GM19463 (cell line): ENCODE results near the gene CHST3.

ENCODE experiments used
- ATAC-seq: cut with Tn5 transposase; IDR thresholded peaks from one replicate; pipeline ENCODE4 v1.9.1; 2021; ENCODE audit warnings: mild to moderate bottlenecking, moderate library complexity; ENCODE audit not compliant: unreplicated experiment

The CHST3 gene

GRCh38 chr10:72049969-72050781 is 86.0 kb downstream of the CHST3 start:
- ATAC-seq, result no peak

- ATAC-seq, result no peak
Measured at GRCh38 chr10:72050873-72051272, 86.7 kb downstream of the CHST3 start.

GRCh38 chr10:72053690-72054089 is 89.5 kb downstream of the CHST3 start:
- ATAC-seq, result no peak

GRCh38 chr10:72056113-72056512 is 91.9 kb downstream of the CHST3 start:
- no peak for ATAC-seq

- no peak for ATAC-seq
Measured at GRCh38 chr10:72056932-72057751, 92.9 kb downstream of the CHST3 start.

GRCh38 chr10:72058347-72058898 is 94.2 kb downstream of the CHST3 start:
- ATAC-seq, result no peak

GRCh38 chr10:72058989-72059842 is 95.0 kb downstream of the CHST3 start:
- no peak for ATAC-seq

GRCh38 chr10:72059843-72060822 is 95.9 kb downstream of the CHST3 start:
- no peak for ATAC-seq

- ATAC-seq, result no peak
Measured at GRCh38 chr10:72061491-72061890, 97.3 kb downstream of the CHST3 start.

GRCh38 chr10:72061930-72062329 is 97.7 kb downstream of the CHST3 start:
- no peak for ATAC-seq

- no peak for ATAC-seq
Measured at GRCh38 chr10:72062382-72062781, 98.2 kb downstream of the CHST3 start.
